PC-3 (cell line): ENCODE data around the gene KLK11. TPM values are rescaled to one million over a fixed set of nuclear protein-coding genes. Genes with fewer than 3 reads are reported as not detected.

Experiments used
- ATAC-seq: fragments of 200-7000 bp; cut with Tn5 transposase; 2 replicates; pipeline ENCODE4 v1.9.1; 2020; ENCODE audit warnings: mild to moderate bottlenecking, moderate library complexity
- BruUV-seq: library from RNA; stranded (reverse); fragments of 400-500 nt; replicated peaks from 2 replicates; lab custom pipeline; 2021; lab: Mats Ljungman, UMichigan
- CTCF ChIA-PET: fragments of 300-600 bp; sonication (Branson Sonifier 250); formaldehyde crosslinking; loops from one replicate; lab custom pipeline; 2022; ENCODE audit warnings: antibody characterized with exemption; lab: Charles Lee
- POLR2A ChIA-PET: fragments of 300-600 bp; sonication (Branson Sonifier 250); formaldehyde crosslinking; loops from one replicate; lab custom pipeline; 2022; ENCODE audit warnings: antibody characterized with exemption; ENCODE audit not compliant: unreplicated experiment; lab: Charles Lee
- DNase-seq: peaks from one replicate; pipeline ENCODE4 v3.0.0-alpha.2; 2015
- H2AFZ ChIP-seq: fragments of 300-600 bp; sonication (generic); 2 replicates; pipeline ENCODE4 v1.6.0; 2016; ENCODE audit warnings: antibody characterized with exemption, low read length
- H3F3A ChIP-seq: fragments of 300-600 bp; sonication (generic); one replicate; pipeline ENCODE4 v1.6.0; 2017; ENCODE audit warnings: antibody characterized with exemption, low read length, control low read depth, mild to moderate bottlenecking; ENCODE audit not compliant: unreplicated experiment
- H3K27ac ChIP-seq: fragments of 300-600 bp; sonication (generic); 2 replicates; pipeline ENCODE4 v1.5.1; 2016; ENCODE audit warnings: mild to moderate bottlenecking, low read length
- H3K27me3 ChIP-seq: fragments of 300-600 bp; sonication (generic); 2 replicates; pipeline ENCODE4 v1.6.1; 2016; ENCODE audit warnings: low read length, mixed read lengths
- H3K36me3 ChIP-seq: fragments of 300-600 bp; sonication (generic); 2 replicates; pipeline ENCODE4 v1.6.1; 2016; ENCODE audit warnings: low read depth, mixed run types, low read length, mixed read lengths
- H3K4me1 ChIP-seq: fragments of 300-600 bp; sonication (generic); 2 replicates; pipeline ENCODE4 v1.5.1; 2016; ENCODE audit warnings: low read length; ENCODE audit not compliant: insufficient read depth
- H3K4me2 ChIP-seq: fragments of 300-600 bp; sonication (generic); 2 replicates; pipeline ENCODE4 v1.6.0; 2016; ENCODE audit warnings: low read length
- H3K4me3 ChIP-seq: fragments of 300-600 bp; sonication (generic); 2 replicates; pipeline ENCODE4 v1.5.1; 2016; ENCODE audit warnings: mild to moderate bottlenecking, low read length, mixed read lengths
- H3K79me2 ChIP-seq: fragments of 300-600 bp; sonication (generic); 2 replicates; pipeline ENCODE4 v1.6.1; 2017; ENCODE audit warnings: low read length, mixed read lengths
- H3K9ac ChIP-seq: fragments of 300-600 bp; sonication (generic); 2 replicates; pipeline ENCODE4 v1.6.0; 2016; ENCODE audit warnings: mild to moderate bottlenecking, low read length
- H3K9me2 ChIP-seq: fragments of 300-600 bp; sonication (generic); replicated peaks from 2 replicates; pipeline ENCODE4 v1.6.1; 2016; ENCODE audit warnings: mixed run types, low read length, mixed read lengths
- H3K9me3 ChIP-seq: fragments of 300-600 bp; sonication (generic); 2 replicates; pipeline ENCODE4 v1.6.1; 2016; ENCODE audit warnings: low read length, mixed read lengths
- H4K20me1 ChIP-seq: fragments of 300-600 bp; sonication (generic); 2 replicates; pipeline ENCODE4 v1.6.1; 2016; ENCODE audit warnings: low read length, mixed read lengths
- CTCF ChIP-seq: fragments of 300-600 bp; sonication (generic); conservative IDR thresholded peaks from 2 replicates; pipeline ENCODE4 v1.5.1; 2017; ENCODE audit warnings: antibody characterized with exemption, low read depth, mild to moderate bottlenecking, low read length
- EZH2 ChIP-seq: fragments of 300-600 bp; sonication (generic); IDR thresholded peaks from one replicate; pipeline ENCODE4 v1.6.1; 2017; ENCODE audit warnings: antibody characterized with exemption, mild to moderate bottlenecking, low read length; ENCODE audit not compliant: unreplicated experiment
- EZH2phosphoT487 ChIP-seq: fragments of 300-600 bp; sonication (generic); IDR thresholded peaks from 2 replicates; pipeline ENCODE4 v1.6.1; 2018; ENCODE audit warnings: mild to moderate bottlenecking, antibody characterized with exemption, low read length, borderline replicate concordance
- intact Hi-C: fragments of 100-400 bp; cut with micrococcal nuclease; formaldehyde crosslinking; loops from 2 replicates; pipeline ENCODE4 v1.9.0; 2023
- total RNA-seq: library from RNA; depleted of rRNA; stranded (reverse); fragments of >200 nt; gene quantifications from 2 replicates; pipeline ENCODE4 v1.2.3, GENCODE V29; 2014

The KLK11 gene
- total RNA-seq, 1 experiment from 2014 or later, result not detected

- CTCF ChIA-PET, result no interaction called here
Measured at GRCh38 chr19:51065221-51065960, 39.0 kb upstream of the KLK11 start.

DNA sequence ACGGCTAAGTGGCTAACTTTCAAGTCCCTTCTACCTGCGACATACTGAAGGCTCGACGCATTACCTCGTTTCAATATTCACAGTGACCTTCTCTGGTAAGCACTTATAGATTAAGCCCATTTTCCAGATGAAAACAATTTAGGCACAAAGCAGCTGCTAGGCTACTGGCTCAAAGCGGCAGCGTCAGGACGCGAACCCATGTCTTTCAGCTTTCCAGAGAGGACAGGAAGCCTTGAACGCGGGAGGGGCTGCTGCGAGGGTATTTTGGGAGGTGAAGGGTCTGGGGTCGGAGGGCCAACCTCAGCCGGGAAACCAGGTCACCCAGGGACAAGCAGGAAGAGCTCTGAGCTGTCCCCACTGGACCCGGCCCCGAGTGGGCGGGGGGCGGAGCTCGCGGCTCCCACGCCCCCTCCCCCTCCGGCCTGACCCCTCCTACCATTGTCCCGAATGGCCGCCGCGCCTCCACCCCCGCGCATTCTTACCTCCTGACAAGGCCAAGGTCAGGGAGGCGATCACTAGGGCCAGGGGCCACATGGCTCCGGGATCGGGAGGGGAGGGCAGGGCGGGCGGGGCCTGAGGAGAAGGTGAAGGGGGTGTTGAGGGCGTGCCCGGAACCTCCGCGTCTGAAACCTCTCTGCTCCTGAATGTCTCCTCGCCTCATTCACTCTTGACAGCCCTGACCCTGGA, 38.3 kb upstream of the KLK11 start, which contains the start of gene KLK13:
TSS of gene KLK13 (minus strand) at position 559 of the 687 bp plus-strand sequence. CDS start at position 534, 25 bp downstream.
- H3K4me2 ChIP-seq, result no peak within 1 kb of the TSS
- no peaks in the 10 kb centered on the region for H3K9me3 ChIP-seq
- ChIA-PET CTCF (no interaction called here), POLR2A (no interaction called here)
- H3K9me2 ChIP-seq, result no peaks in the 10 kb centered on the region
- no peaks in the 10 kb centered on the region for H3K36me3 ChIP-seq
- H3K4me1 ChIP-seq, result peaks cover 2% of the 10 kb centered on the region
- intact Hi-C loops, result no loop called here
- no peaks in the 10 kb centered on the region for H4K20me1 ChIP-seq
- 0 out of 2 replicates have a peak, but pooled peaks cover 10% of the 10 kb centered on the region for H3K27me3 ChIP-seq
- DNase-seq, result no peak
- no peak for TF ChIP-seq EZH2phosphoT487
- ATAC-seq, result no peak
- H3K79me2 ChIP-seq, result no peaks in the 10 kb centered on the region
- BruUV-seq, result no TSS peak
- no peak within 1 kb of the TSS for H3K9ac ChIP-seq
- no peaks in the 10 kb centered on the region for H3F3A ChIP-seq
- no peak within 1 kb of the TSS for H3K4me3 ChIP-seq
- H3K27ac ChIP-seq, result no peak within 1 kb of the TSS
- no peak within 1 kb of the TSS for H2AFZ ChIP-seq

More at GRCh38 chr19:51065221-51065960, 39.0 kb upstream of the KLK11 start:
- Histone ChIP-seq H3K36me3 (no peaks in the 10 kb centered on the region), H3K9me3 (no peaks in the 10 kb centered on the region), H3K4me2 (no peak overlapping the region), H3K4me3 (no peak overlapping the region), H4K20me1 (no peaks in the 10 kb centered on the region), H3K4me1 (peaks cover 9% of the 10 kb centered on the region), H3K9ac (no peak overlapping the region), H2AFZ (no peak overlapping the region), H3K9me2 (no peaks in the 10 kb centered on the region), H3F3A (no peaks in the 10 kb centered on the region), H3K27me3 (0 out of 2 replicates have a peak, but pooled peaks cover 3% of the 10 kb centered on the region), H3K79me2 (no peaks in the 10 kb centered on the region), H3K27ac (no peak overlapping the region)
- ATAC-seq (no peak), DNase-seq (no peak)
- intact Hi-C loops, result no loop called here
- no TSS peak for BruUV-seq
- no peak for TF ChIP-seq CTCF
- no peak for TF ChIP-seq EZH2
- POLR2A ChIA-PET, result no interaction called here

- no peak for TF ChIP-seq CTCF
- no peak for TF ChIP-seq EZH2
- TF ChIP-seq EZH2phosphoT487, result no peak
- H2AFZ ChIP-seq, result no peak overlapping the region
- CTCF ChIA-PET, result no interaction called here
Measured at GRCh38 chr19:51063664-51064063, 37.2 kb upstream of the KLK11 start.

More at GRCh38 chr19:51063664-51064063, 37.2 kb upstream of the KLK11 start:
- no TSS peak for BruUV-seq
- no peak overlapping the region for H3K4me3 ChIP-seq
- H3K9me3 ChIP-seq, result no peaks in the 10 kb centered on the region
- H3K27ac ChIP-seq, result no peak overlapping the region
- ATAC-seq (no peak), DNase-seq (no peak)
- H3K4me1 ChIP-seq, result no peaks in the 10 kb centered on the region
- peaks cover 13% of the 10 kb centered on the region; the same call in 1 of the 2 replicates for H3K27me3 ChIP-seq
- no peaks in the 10 kb centered on the region for H4K20me1 ChIP-seq
- H3K36me3 ChIP-seq, result no peaks in the 10 kb centered on the region
- no peak overlapping the region for H3K9ac ChIP-seq
- intact Hi-C loops, result no loop called here
- H3K79me2 ChIP-seq, result no peaks in the 10 kb centered on the region
- H3K4me2 ChIP-seq, result no peak overlapping the region
- no peaks in the 10 kb centered on the region for H3F3A ChIP-seq
- POLR2A ChIA-PET, result no interaction called here
- no peaks in the 10 kb centered on the region for H3K9me2 ChIP-seq
